ENCODE measurements around the gene FGD4.
A peak's percentile ranks its signal among the peaks of the same experiment; 100 is the strongest.

Gene FGD4

DNA sequence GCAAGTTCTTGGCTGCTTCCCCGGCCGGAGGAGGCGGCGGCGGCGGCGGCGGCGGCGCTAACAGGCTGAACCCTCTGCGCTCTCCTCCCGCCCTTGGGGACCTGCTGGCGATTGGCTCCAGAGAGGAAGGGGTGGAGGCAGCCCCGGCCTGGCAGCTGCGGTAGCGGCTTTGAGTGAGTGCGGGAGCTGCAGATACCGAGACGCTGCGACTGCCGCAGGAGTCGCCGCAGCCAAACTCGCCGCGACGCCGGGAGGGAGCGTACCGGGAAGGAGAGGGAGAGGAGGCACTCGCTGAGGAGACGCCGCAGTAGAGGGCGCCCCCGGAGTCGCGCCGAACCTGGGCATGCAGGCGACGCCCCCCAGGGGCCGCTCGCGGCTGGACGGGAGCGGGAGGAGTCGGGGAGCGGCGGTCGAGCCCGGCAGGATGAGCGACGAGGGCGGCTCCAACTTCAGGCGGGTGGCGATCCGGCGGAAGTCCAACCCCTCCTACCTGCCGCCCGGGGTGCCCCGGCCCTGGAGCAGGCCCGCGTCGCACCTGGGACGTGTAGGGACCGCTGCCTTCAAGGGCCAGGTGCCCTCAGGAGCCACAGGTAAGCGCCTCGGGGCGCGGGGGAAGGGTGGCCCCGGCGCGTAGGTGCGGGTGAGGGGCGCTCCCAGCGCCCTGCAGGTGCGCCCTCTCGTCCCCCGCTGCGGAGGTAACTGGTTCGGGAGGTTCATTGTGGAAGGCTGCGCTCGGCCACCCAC, at the start of gene FGD4:
TSS of gene FGD4 (plus strand) at position 189 of the 744 bp plus-strand sequence.
- Mint-ChIP-seq H3K4me3 (peak within 1 kb of the TSS; percentile 96 to 99), H3K9me3 (no peaks in the 10 kb centered on the region), H3K27ac (peak within 1 kb of the TSS in 1 of 2 donors; percentile 91), H3K4me1 (peaks cover 12% of the 10 kb centered on the region), H3K27me3 (peaks cover 30% of the 10 kb centered on the region)
- ATAC-seq (peak; percentile 95), DNase-seq (peak; percentile 71 to 72)

DNA sequence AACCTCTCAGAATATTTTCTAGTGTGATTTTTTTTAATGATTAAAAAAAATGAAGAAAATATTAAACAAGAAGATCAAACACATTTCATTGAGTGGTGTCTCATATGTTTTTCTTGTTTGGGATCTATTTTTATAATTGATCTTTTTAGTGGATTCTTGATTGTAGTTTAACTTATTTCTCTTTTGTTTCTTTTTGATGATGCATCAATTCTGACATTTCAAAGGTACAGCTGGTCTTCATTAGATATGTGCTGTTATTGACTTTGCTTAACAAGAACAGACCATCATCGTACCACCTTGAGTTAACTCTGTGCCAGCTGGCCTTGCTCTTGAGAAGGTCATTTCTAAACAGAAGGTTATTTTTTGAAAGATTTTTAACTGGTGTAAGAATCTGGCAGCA, 45.8 kb upstream of the FGD4 start:
- H3K27ac Mint-ChIP-seq = no peak overlapping the region
- no peak overlapping the region for H3K4me3 Mint-ChIP-seq
- no peak for DNase-seq
- ATAC-seq = no peak
- no peaks in the 10 kb centered on the region for H3K27me3 Mint-ChIP-seq
- no peaks in the 10 kb centered on the region for H3K4me1 Mint-ChIP-seq
- no peaks in the 10 kb centered on the region for H3K9me3 Mint-ChIP-seq

DNA sequence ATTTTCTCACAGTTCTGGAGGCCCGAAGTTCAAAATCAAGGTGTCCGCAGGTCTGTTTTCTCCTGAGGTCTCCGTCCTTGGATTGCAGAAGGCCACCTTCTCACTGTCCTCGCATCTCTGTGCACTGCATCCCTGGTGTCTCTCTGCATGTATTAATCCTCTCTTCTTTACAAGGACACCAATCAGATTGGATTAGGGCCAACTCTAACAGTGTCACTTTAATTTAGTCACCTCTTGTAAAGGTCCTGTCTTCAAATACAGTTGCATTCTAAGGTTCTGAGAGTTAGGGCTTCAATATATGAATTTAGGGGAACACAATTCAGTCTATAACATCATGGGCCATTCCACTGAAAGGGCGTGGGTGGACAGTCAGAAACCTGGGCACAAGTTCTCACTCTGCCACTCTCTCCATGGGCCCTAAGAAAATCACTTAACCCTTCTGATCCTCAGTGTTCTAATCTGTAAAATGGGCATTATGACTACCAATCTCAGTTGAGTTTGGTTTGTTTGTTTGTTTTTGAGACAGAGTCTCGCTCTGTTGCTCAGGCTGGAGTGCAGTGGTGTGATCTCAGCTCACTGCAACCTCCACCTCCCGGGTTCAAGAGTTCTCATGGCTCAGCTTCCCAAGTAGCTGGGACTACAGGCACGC, 41.6 kb upstream of the FGD4 start:
- no peak for DNase-seq
- Mint-ChIP-seq H3K27ac (no peak overlapping the region), H3K27me3 (no peaks in the 10 kb centered on the region), H3K4me3 (no peak overlapping the region), H3K9me3 (no peaks in the 10 kb centered on the region), H3K4me1 (no peaks in the 10 kb centered on the region)
- no peak for ATAC-seq

DNA sequence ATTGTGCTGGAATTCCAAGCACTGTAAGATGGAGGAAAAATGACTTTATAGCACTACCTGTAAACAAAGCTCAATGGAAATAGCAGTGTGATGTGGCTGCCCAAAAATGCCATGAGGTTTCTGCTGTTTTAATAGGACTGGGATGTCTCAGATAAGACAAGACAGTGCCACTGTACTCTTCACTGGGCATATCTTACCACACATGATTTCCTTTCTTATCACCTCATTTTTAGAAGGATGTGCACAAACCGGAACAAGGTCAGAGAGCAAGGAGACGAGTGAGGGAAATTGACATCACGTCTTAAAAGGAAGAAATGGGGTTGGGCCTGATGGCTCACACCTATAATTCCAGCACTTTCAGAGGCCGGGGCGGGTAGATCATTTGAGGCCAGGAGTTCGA, 38.4 kb upstream of the FGD4 start:
- no peak for DNase-seq
- Mint-ChIP-seq H3K27me3 (no peaks in the 10 kb centered on the region), H3K27ac (no peak overlapping the region), H3K4me3 (no peak overlapping the region), H3K4me1 (no peaks in the 10 kb centered on the region), H3K9me3 (no peaks in the 10 kb centered on the region)
- no peak for ATAC-seq

DNA sequence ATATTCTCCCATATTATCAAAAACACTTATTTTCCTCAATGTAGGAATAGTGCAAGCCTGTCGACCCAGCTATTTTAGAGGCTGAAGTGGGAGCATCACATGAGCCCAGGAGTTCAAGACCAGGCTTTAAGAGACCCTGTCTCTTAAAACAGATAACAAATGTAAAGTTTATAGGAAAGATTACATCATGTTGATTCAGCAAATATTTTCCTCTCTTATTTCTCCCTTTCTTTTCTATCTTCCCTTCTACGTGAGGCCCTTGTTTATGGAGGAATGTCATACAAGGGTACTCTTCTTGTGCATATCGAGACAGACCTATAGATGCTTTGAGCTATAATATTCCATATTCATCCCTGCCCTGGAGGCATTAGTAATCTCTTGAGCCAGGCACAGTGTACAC, 36.5 kb upstream of the FGD4 start:
- H3K4me3 Mint-ChIP-seq = no peak overlapping the region
- no peak for ATAC-seq
- no peak for DNase-seq

DNA sequence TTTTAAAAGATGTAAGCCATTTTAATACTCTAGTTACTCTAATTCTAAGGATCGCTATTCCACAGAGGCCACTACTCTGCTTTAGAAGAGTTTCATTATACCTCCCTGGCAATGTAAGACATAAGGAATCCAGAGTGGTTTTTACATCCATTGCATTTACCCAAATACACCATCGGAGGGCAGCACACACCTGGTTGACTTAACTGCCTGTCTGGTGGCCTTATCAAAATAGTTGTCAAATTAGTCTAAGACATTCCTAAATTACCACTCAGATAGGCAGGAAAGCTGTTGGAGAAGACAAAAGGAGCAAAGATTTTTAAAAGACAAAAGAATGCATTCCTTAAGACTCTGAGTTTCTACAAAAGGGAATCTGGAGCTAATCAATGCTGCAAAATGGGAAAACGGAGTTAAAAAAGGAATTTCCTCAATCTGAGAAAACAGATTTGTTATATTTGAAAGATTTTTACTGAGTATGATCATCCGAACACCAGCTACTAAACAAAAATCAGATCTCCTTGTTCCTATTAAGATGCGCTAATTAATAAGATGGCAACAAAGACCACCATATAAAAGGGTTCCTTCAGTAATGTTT, 33.8 kb upstream of the FGD4 start:
- Mint-ChIP-seq H3K4me1 (no peaks in the 10 kb centered on the region), H3K27me3 (no peaks in the 10 kb centered on the region), H3K4me3 (no peak overlapping the region), H3K27ac (no peak overlapping the region), H3K9me3 (no peaks in the 10 kb centered on the region)
- peak; percentile 54 for ATAC-seq
- DNase-seq = peak; percentile 32 to 39

More for the DNA sequence above, 36.5 kb upstream of the FGD4 start:
- H3K9me3 Mint-ChIP-seq = no peaks in the 10 kb centered on the region
- no peaks in the 10 kb centered on the region for H3K27me3 Mint-ChIP-seq
- no peak overlapping the region for H3K27ac Mint-ChIP-seq
- H3K4me1 Mint-ChIP-seq = no peaks in the 10 kb centered on the region

DNA sequence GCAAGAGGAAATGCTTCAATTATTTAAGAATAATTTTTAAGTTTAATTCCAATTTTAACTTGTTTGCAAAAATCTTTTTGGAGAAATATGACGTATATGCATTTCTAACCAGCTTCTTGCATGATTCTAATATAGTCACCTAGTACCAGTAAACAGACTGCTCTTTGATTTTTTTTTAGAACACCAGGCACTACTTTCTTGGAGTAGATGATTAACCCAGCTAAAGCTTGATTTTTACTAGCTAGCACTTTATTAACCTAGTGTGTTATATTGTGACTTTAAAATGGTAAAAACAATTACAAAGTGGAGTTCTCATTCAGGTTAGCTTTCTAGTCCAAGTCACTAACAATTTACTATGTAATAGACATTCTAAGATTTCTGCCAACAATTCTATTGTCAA, 32.6 kb upstream of the FGD4 start:
- no peaks in the 10 kb centered on the region for H3K4me1 Mint-ChIP-seq
- ATAC-seq = no peak

DNA sequence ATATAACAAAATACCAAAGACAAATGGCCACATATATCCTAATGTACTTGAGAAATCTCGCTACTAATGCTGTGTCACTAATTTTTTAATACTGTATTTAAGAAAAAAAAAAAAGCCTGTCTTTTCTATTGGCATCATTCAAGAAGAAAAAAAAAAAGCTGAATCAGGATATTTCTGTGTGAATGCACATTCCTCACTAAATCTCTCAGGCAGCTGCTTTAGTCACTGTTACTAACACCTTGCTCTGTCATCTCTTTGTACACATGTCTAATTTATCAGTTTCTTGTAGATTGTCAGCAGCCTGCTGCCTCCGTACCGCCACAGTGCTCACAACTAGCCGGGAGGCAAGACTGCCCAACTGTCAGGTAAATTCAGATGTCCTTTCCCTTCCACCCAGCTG, 32.0 kb upstream of the FGD4 start:
- no peaks in the 10 kb centered on the region for H3K9me3 Mint-ChIP-seq
- DNase-seq = no peak
- no peak overlapping the region for H3K4me3 Mint-ChIP-seq
- ATAC-seq = no peak
- no peaks in the 10 kb centered on the region for H3K4me1 Mint-ChIP-seq
- no peak overlapping the region for H3K27ac Mint-ChIP-seq
- no peaks in the 10 kb centered on the region for H3K27me3 Mint-ChIP-seq

More for the DNA sequence above, 32.6 kb upstream of the FGD4 start:
- Mint-ChIP-seq H3K27me3 (no peaks in the 10 kb centered on the region), H3K9me3 (no peaks in the 10 kb centered on the region), H3K27ac (no peak overlapping the region), H3K4me3 (no peak overlapping the region)
- DNase-seq = no peak

DNA sequence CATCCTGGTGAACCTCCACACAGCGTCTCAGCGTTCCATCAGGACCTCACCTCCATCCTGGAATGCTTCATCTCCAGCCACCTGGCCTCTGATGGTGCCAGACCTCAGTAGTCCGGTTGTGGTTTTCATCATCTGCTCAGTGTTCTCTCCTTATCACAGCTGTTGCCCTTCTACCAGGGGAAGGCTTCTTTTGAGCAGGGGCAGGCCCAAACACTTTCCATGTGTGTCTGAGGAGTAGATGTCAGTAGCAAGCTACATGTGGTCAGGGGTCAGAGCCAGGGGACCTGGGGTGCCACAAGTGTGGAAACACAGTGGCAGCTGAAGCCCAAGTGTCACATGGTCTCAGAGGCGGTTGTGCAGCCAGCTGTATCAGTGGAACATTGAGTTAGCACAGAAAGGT, 30.2 kb upstream of the FGD4 start:
- ATAC-seq (no peak), DNase-seq (no peak)
- Mint-ChIP-seq H3K27me3 (no peaks in the 10 kb centered on the region), H3K9me3 (no peaks in the 10 kb centered on the region), H3K27ac (no peak overlapping the region), H3K4me1 (no peaks in the 10 kb centered on the region), H3K4me3 (no peak overlapping the region)

DNA sequence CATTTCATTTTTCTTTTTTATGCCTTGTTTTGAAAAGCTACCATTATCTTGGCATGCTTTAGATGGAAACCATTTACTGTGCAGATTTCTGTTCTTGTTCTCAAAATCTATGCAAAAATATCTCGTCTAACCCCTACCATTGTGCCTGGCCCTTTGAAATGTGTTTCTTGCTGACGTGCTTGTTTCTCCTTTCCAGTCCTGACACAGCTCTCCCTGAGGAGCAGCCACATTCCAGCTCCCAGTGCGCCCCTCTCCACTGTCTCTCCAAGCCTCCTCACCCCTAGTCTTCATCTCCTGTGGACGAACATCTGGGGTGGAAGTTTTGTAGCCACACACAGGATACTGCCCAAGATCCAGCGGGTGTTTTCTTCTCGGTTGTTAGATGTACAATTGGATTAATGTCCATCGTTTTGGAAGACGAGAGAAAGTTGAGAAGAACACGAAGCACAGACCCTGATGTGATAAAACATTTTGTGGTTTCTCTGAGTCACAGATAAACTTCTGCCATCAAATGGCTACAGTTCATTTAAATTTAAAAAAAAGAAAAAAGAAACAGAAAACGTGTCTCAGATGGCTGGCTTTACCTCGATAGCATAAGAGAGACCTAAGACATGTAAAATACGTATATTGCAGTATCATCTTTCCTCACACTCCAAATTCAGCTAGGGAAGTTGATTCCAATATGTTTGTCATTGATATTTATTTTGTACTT, 21.9 kb upstream of the FGD4 start:
- no peak overlapping the region for H3K4me3 Mint-ChIP-seq
- H3K4me1 Mint-ChIP-seq = no peaks in the 10 kb centered on the region
- no peak for DNase-seq
- ATAC-seq = no peak
- H3K27me3 Mint-ChIP-seq = no peaks in the 10 kb centered on the region
- no peaks in the 10 kb centered on the region for H3K9me3 Mint-ChIP-seq
- H3K27ac Mint-ChIP-seq = no peak overlapping the region

DNA sequence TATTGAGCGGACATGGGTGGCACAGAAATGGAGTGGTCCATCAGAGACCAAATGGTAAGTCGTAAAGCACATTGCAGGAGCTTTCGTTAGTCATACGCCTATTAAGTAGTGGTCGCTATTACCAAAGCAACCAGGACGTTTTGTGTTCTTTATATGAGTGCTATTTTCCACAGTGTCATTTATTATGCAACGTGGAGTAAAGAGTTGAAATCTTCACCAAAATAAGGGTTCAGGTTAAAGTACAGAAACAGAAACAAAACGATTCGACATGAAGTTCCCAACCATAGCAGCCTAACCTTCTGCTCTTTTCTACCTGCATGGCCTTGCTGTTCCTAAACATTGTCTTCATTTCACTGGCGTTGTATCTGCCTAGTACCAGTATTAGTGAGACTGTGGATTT, 20.1 kb upstream of the FGD4 start:
- Mint-ChIP-seq H3K9me3 (no peaks in the 10 kb centered on the region), H3K27ac (no peak overlapping the region), H3K4me3 (no peak overlapping the region), H3K27me3 (no peaks in the 10 kb centered on the region), H3K4me1 (no peaks in the 10 kb centered on the region)
- DNase-seq (no peak), ATAC-seq (no peak)

DNA sequence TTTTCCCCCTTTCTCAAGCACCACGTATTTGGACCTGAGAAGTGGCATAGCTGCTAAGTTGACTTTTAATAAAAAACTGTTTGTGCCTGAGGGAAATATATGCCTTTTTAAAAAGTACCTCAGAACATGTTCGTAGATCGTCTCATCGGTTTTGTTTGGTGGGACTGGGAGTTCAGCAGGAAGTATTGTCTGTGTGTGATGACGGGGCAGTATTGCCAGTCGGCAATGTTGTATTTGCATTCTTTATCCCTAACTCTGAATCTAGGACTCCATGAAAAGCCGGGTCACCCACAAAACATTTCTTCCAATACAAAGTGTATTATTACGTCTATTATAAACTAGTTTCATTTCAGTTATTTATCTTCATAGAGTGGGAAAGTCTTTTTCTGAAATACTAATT, 19.7 kb upstream of the FGD4 start:
- no peaks in the 10 kb centered on the region for H3K27me3 Mint-ChIP-seq
- DNase-seq = no peak
- H3K4me1 Mint-ChIP-seq = no peaks in the 10 kb centered on the region
- no peaks in the 10 kb centered on the region for H3K9me3 Mint-ChIP-seq
- no peak overlapping the region for H3K27ac Mint-ChIP-seq
- no peak for ATAC-seq
- H3K4me3 Mint-ChIP-seq = no peak overlapping the region

DNA sequence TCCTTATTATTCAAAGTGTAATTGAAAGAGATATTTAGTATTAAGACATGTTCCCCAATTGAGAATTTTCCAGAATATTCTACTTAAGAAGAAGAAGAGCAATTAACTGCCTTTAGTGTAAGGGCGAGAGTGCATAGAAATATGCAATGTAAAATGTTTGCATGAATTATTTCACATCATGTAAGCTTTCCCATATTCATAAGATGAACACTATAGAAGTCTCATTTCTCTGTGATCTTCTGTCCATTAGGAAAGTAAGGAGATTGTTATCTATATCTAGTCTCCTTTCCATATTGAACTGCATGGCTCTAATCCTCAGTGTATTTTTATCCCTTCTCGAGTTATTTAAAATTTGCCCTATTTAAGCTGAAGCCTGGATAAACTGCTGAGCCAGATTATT, 17.1 kb upstream of the FGD4 start:
- no peaks in the 10 kb centered on the region for H3K9me3 Mint-ChIP-seq
- ATAC-seq (no peak), DNase-seq (no peak)
- H3K4me3 Mint-ChIP-seq = no peak overlapping the region
- no peaks in the 10 kb centered on the region for H3K27me3 Mint-ChIP-seq
- H3K4me1 Mint-ChIP-seq = no peaks in the 10 kb centered on the region
- H3K27ac Mint-ChIP-seq = no peak overlapping the region

DNA sequence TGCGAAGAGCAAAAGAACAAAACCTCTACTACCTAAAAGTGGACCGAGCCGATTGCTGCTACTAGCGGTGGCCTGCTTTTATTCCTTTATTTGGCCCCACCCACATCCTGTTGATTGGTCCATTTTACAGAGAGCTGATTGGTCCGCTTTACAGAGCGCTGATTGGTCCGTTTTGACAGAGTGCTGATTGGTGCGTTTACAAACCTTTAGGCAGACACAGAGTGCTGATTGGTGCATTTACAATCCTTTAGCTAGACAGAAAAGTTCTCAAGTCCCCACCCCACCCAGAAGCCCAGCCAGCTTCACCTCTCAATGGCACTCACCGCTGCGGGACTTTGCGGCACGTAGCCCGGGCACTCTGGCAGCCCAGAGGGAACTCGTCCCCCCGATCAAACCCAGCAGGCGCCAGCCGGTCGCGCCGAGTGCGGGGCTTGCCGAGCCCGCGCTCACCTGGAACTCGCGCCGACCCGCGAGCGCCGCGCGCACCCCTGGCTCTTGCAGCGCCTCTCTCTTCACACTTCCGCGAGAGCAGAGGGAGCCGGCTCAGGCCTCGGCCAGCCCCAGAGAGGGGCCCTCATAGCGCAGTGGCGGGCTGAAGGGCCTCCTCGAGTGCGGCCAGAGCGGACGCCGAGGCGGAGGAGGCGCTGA, 8.7 kb upstream of the FGD4 start:
- ATAC-seq (peak; percentile 91), DNase-seq (peak; percentile 34 to 44)
- peak overlapping the region; percentile 75 to 80 for H3K4me3 Mint-ChIP-seq
- H3K9me3 Mint-ChIP-seq = no peaks in the 10 kb centered on the region
- H3K4me1 Mint-ChIP-seq = peaks cover 5% of the 10 kb centered on the region
- peaks cover 13% of the 10 kb centered on the region for H3K27me3 Mint-ChIP-seq
- peak overlapping the region; percentile 13 to 82 for H3K27ac Mint-ChIP-seq

DNA sequence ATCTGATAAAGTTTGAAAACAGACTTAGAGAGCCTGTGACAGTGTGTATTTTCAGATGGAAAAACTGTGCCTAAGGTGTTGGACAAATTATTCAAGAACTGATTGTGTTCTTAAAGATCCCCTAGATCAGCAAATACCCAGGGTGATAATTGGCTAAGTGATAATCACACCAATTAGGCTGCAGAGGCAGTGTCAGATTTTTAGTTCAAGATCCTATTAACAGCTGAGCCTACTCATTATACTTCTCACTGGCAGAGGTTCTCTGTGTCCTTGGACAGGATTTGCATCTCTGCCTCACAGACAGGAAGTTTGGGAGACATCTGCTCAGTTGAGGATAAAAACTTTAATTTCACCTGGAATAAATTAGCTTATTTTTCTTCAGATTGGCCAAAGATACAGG, 4.3 kb upstream of the FGD4 start:
- ATAC-seq = no peak
- no peak overlapping the region for H3K27ac Mint-ChIP-seq
- H3K9me3 Mint-ChIP-seq = no peaks in the 10 kb centered on the region
- DNase-seq = no peak
- no peak overlapping the region for H3K4me3 Mint-ChIP-seq
- peaks cover 10% of the 10 kb centered on the region for H3K4me1 Mint-ChIP-seq
- H3K27me3 Mint-ChIP-seq = peaks cover 19% of the 10 kb centered on the region

Data from stimulated activated naive CD8-positive, alpha-beta T cell treated with anti-CD3 and anti-CD28 coated beads, Interleukin-15, amount 100 ng/mL, for 72 hours (primary cell).